GM13976 (cell line): Measurements from ENCODE around the gene TBX19.

ENCODE experiments used
- DNase-seq: peaks from one replicate; pipeline ENCODE4 v3.0.0; 2012; ENCODE audit warnings: low spot score
- CTCF ChIP-seq: IDR thresholded peaks from 2 replicates; pipeline ENCODE4 v1.5.1; 2012; ENCODE audit warnings: borderline replicate concordance, mild to moderate bottlenecking; ENCODE audit not compliant: insufficient read depth; ENCODE audit errors: extremely low read depth, missing control alignments, control extremely low read depth
- in situ Hi-C: fragments of 300-500 bp; cut with MboI; formaldehyde crosslinking; loops from one replicate; pipeline ENCODE4 v1.12.0; 2022; ENCODE audit warnings: low sequenced_read_pairs, mixed read lengths, inconsistent platforms; ENCODE audit not compliant: unreplicated experiment

The TBX19 gene

GRCh38 chr1:168266644-168267186 lies 14.0 kb upstream of the TBX19 start:
- TF ChIP-seq CTCF = no peak
- in situ Hi-C loops = no loop called here
- DNase-seq = no peak

GRCh38 chr1:168271636-168272035 lies 9.0 kb upstream of the TBX19 start:
- TF ChIP-seq CTCF = no peak
- in situ Hi-C loops = no loop called here
- DNase-seq = no peak

- no peak for TF ChIP-seq CTCF
- in situ Hi-C loops = no loop called here
- no peak for DNase-seq
Observed at GRCh38 chr1:168273575-168273974, 7.1 kb upstream of the TBX19 start.

GRCh38 chr1:168279253-168279652 lies 1.4 kb upstream of the TBX19 start:
- no peak for DNase-seq
- TF ChIP-seq CTCF = no peak
- in situ Hi-C loops = no loop called here

- in situ Hi-C loops = no loop called here
- no peak for DNase-seq
- TF ChIP-seq CTCF = no peak
Observed at GRCh38 chr1:168281603-168282325, 1.1 kb downstream of the TBX19 start.

- TF ChIP-seq CTCF = no peak
- in situ Hi-C loops = no loop called here
- DNase-seq = no peak
Observed at GRCh38 chr1:168285521-168285790, 4.8 kb downstream of the TBX19 start.
